ENCODE data around the gene DCDC2C. TPM values are rescaled to one million over a fixed set of nuclear protein-coding genes. Genes with fewer than 3 reads are reported as not detected.
A peak's percentile ranks its signal among the peaks of the same experiment; 100 is the strongest.

DCDC2C gene
- total RNA-seq, 1 experiment from 2014 or later: not detected

- DNase-seq (ENCODE audit: low spot score): no peak
Measured at GRCh38 chr2:3672861-3673678, 30.3 kb upstream of the DCDC2C start.

- DNase-seq (ENCODE audit: low spot score): no peak
Measured at GRCh38 chr2:3674066-3674845, 29.1 kb upstream of the DCDC2C start.

GRCh38 chr2:3675687-3676086 is 27.7 kb upstream of the DCDC2C start:
- no peak for DNase-seq (ENCODE audit: low spot score)

- DNase-seq (ENCODE audit: low spot score): no peak
Measured at GRCh38 chr2:3677436-3677835, 25.9 kb upstream of the DCDC2C start.

GRCh38 chr2:3678212-3678611 is 25.2 kb upstream of the DCDC2C start:
- no peak for DNase-seq (ENCODE audit: low spot score)

GRCh38 chr2:3679180-3679579 is 24.2 kb upstream of the DCDC2C start:
- DNase-seq (ENCODE audit: low spot score): no peak

- no peak for DNase-seq (ENCODE audit: low spot score)
Measured at GRCh38 chr2:3679616-3680393, 23.6 kb upstream of the DCDC2C start.

- no peak for DNase-seq (ENCODE audit: low spot score)
Measured at GRCh38 chr2:3680548-3681345, 22.6 kb upstream of the DCDC2C start.

- DNase-seq (ENCODE audit: low spot score): no peak
Measured at GRCh38 chr2:3681625-3682024, 21.8 kb upstream of the DCDC2C start.

GRCh38 chr2:3682811-3683210 is 20.6 kb upstream of the DCDC2C start:
- no peak for DNase-seq (ENCODE audit: low spot score)

- DNase-seq (ENCODE audit: low spot score): peak; percentile 66
Measured at GRCh38 chr2:3683748-3684454, 19.5 kb upstream of the DCDC2C start.

GRCh38 chr2:3689998-3690748 is 13.2 kb upstream of the DCDC2C start:
- DNase-seq (ENCODE audit: low spot score): no peak

- peak; percentile 36 for DNase-seq (ENCODE audit: low spot score)
Measured at GRCh38 chr2:3692375-3692774, 11.0 kb upstream of the DCDC2C start.

- DNase-seq (ENCODE audit: low spot score): no peak
Measured at GRCh38 chr2:3696545-3696944, 6.8 kb upstream of the DCDC2C start.

GRCh38 chr2:3701071-3701470 is 2.3 kb upstream of the DCDC2C start:
- DNase-seq (ENCODE audit: low spot score): no peak

GRCh38 chr2:3703757-3704355 is 481 bp downstream of the DCDC2C start:
- no peak for DNase-seq (ENCODE audit: low spot score)

- DNase-seq (ENCODE audit: low spot score): no peak
Measured at GRCh38 chr2:3704692-3705091, 1.3 kb downstream of the DCDC2C start.

GRCh38 chr2:3705782-3706181 is 2.4 kb downstream of the DCDC2C start:
- DNase-seq (ENCODE audit: low spot score): no peak

GRCh38 chr2:3706892-3707291 is 3.5 kb downstream of the DCDC2C start:
- no peak for DNase-seq (ENCODE audit: low spot score)

GRCh38 chr2:3708576-3708975 is 5.2 kb downstream of the DCDC2C start:
- DNase-seq (ENCODE audit: low spot score): no peak
